OCI-LY3 (cell line): ENCODE measurements around the gene PRKAR1B.

Experiments used
- H2AFZ ChIP-seq: fragments of 200-600, 300-600 bp; shearing (Covaris generic); 2 replicates; pipeline ENCODE4 v1.6.0; 2014; ENCODE audit warnings: antibody characterized with exemption, low read depth, low read length
- H3K27ac ChIP-seq: fragments of 200-600, 300-600 bp; sonication (generic); 2 replicates; pipeline ENCODE4 v1.5.1; 2014; ENCODE audit warnings: mild to moderate bottlenecking, low read length, moderate library complexity, mixed read lengths
- H3K27me3 ChIP-seq: fragments of 200-600, 300-600 bp; sonication (generic); 2 replicates; pipeline ENCODE4 v1.6.1; 2014; ENCODE audit warnings: low read depth, low read length, mixed read lengths
- H3K36me3 ChIP-seq: fragments of 200-600, 300-600 bp; sonication (generic); replicated peaks from 2 replicates; pipeline ENCODE3; 2014; ENCODE audit warnings: low read depth, low read length, mixed read lengths
- H3K4me1 ChIP-seq: fragments of 300-600, 200-600 bp; sonication (generic); 2 replicates; pipeline ENCODE4 v1.6.1; 2014; ENCODE audit warnings: low read length, mixed read lengths
- H3K4me2 ChIP-seq: fragments of 200-600, 300-600 bp; sonication (generic); 2 replicates; pipeline ENCODE4 v1.6.1; 2014; ENCODE audit warnings: low read length, mixed read lengths
- H3K4me3 ChIP-seq: fragments of 300-600, 200-600 bp; sonication (generic); 2 replicates; pipeline ENCODE4 v1.5.1; 2014; ENCODE audit warnings: antibody characterized with exemption, mild to moderate bottlenecking, low read length, moderate library complexity
- H3K79me2 ChIP-seq: fragments of 300-600, 200-600 bp; shearing (Covaris generic); 2 replicates; pipeline ENCODE4 v1.6.1; 2014; ENCODE audit warnings: mild to moderate bottlenecking, low read length, mixed read lengths
- H3K9ac ChIP-seq: fragments of 300-600, 200-600 bp; shearing (Covaris generic); 2 replicates; pipeline ENCODE4 v1.6.0; 2014; ENCODE audit warnings: mild to moderate bottlenecking, low read length, moderate library complexity
- H3K9me3 ChIP-seq: fragments of 200-600, 300-600 bp; shearing (Covaris generic); 2 replicates; pipeline ENCODE4 v1.6.1; 2014; ENCODE audit warnings: low read length, mixed read lengths; ENCODE audit not compliant: insufficient read depth
- H4K20me1 ChIP-seq: fragments of 200-600, 300-600 bp; sonication (generic); 2 replicates; pipeline ENCODE4 v1.6.1; 2016; ENCODE audit warnings: low read length, mixed read lengths; ENCODE audit not compliant: insufficient read depth
- CTCF ChIP-seq: fragments of 200-600, 300-600 bp; sonication (generic); IDR thresholded peaks from 2 replicates; pipeline ENCODE4 v1.5.1; 2014; ENCODE audit warnings: antibody characterized with exemption, low read length, low read depth
- EZH2phosphoT487 ChIP-seq: fragments of 200-600 bp; shearing (Covaris generic); IDR thresholded peaks from 2 replicates; pipeline ENCODE4 v1.6.1; 2018; ENCODE audit warnings: antibody characterized with exemption, mixed run types, low read depth

Gene PRKAR1B

GRCh38 chr7:522071-522950, 204.8 kb downstream of the PRKAR1B start:
- TF ChIP-seq EZH2phosphoT487 (no peak), CTCF (no peak)
- no peaks in the 10 kb centered on the region for H4K20me1 ChIP-seq
- H3K36me3 ChIP-seq: no peaks in the 10 kb centered on the region
- H3K4me3 ChIP-seq: no peak overlapping the region
- H3K27me3 ChIP-seq: no peaks in the 10 kb centered on the region
- no peak overlapping the region for H2AFZ ChIP-seq
- H3K27ac ChIP-seq: no peak overlapping the region
- no peaks in the 10 kb centered on the region for H3K9me3 ChIP-seq
- no peak overlapping the region for H3K9ac ChIP-seq
- H3K4me2 ChIP-seq: no peak overlapping the region
- no peaks in the 10 kb centered on the region for H3K79me2 ChIP-seq
- H3K4me1 ChIP-seq: no peaks in the 10 kb centered on the region

GRCh38 chr7:521221-522070, 205.6 kb downstream of the PRKAR1B start:
- no peak overlapping the region for H3K4me2 ChIP-seq
- no peaks in the 10 kb centered on the region for H3K27me3 ChIP-seq
- no peak overlapping the region for H3K4me3 ChIP-seq
- H3K4me1 ChIP-seq: no peaks in the 10 kb centered on the region
- H3K79me2 ChIP-seq: no peaks in the 10 kb centered on the region
- no peak overlapping the region for H3K9ac ChIP-seq
- no peaks in the 10 kb centered on the region for H3K9me3 ChIP-seq
- no peak overlapping the region for H2AFZ ChIP-seq
- H4K20me1 ChIP-seq: no peaks in the 10 kb centered on the region
- TF ChIP-seq CTCF (no peak), EZH2phosphoT487 (no peak)
- H3K36me3 ChIP-seq: no peaks in the 10 kb centered on the region
- H3K27ac ChIP-seq: no peak overlapping the region

DNA sequence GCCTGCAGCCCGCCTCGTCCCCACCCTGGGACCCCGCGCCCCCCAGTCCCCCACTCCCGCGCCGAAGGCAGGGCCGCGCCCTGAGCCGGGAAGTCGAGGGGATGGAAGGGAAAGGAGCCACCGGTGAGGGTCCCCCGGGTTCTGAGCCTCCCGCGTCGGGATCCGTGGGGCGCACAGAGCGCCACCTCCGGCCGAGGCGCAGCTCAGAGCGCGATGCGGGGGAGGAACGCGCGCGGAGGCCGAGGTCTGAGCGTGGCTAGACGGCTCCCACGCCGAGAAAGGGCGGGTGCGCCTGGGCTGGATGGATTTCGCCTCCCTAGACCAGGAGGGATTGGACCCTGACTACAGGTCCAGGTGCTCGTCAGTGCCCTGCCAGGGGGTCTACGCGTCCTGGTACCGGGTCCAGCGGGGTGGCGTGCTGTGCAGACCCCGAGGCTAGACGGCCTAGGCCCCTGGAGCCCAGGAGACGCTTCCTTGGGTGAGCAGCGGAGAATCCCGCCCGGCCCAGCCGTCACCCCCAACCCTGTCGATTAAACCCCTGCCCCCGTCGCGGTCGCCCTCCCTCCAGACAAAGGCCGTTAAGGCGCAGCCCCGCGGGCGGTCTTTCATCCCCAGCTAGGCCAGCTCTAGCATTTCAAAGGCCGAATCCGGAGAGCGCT, 206.4 kb downstream of the PRKAR1B start:
- H3K36me3 ChIP-seq: no peaks in the 10 kb centered on the region
- no peak overlapping the region for H3K27ac ChIP-seq
- no peaks in the 10 kb centered on the region for H3K27me3 ChIP-seq
- H3K4me3 ChIP-seq: no peak overlapping the region
- no peaks in the 10 kb centered on the region for H3K9me3 ChIP-seq
- no peak overlapping the region for H3K4me2 ChIP-seq
- H4K20me1 ChIP-seq: no peaks in the 10 kb centered on the region
- no peak overlapping the region for H2AFZ ChIP-seq
- H3K9ac ChIP-seq: no peak overlapping the region
- no peaks in the 10 kb centered on the region for H3K79me2 ChIP-seq
- TF ChIP-seq CTCF (no peak), EZH2phosphoT487 (no peak)
- no peaks in the 10 kb centered on the region for H3K4me1 ChIP-seq
